Activated CD4-positive, alpha-beta T cell treated with anti-CD3 and anti-CD28 coated beads, Interleukin-2, amount 10 ng/mL, durations not matched to agents 24 days and 14 days (primary cell): ENCODE results near the gene ZNF787. TPM values are rescaled to one million over a fixed set of nuclear protein-coding genes. Genes with fewer than 3 reads are reported as not detected.
"Not testable (repeated sequence)": the region's sequence is repeated elsewhere in the genome, so short reads cannot be mapped to it uniquely, and the experiment has no call there.

Experiments
- DNase-seq: peaks from one replicate; pipeline ENCODE4 v3.0.0; 2022
- H3K27ac Mint-ChIP-seq: one replicate; pipeline ENCODE4 v1.8.0; 2022; ENCODE audit warnings: mild to moderate bottlenecking, mixed read lengths
- H3K27me3 Mint-ChIP-seq: one replicate; pipeline ENCODE4 v1.8.0; 2022; ENCODE audit warnings: mixed read lengths
- H3K36me3 Mint-ChIP-seq: one replicate; pipeline ENCODE4 v1.8.0; 2022; ENCODE audit warnings: low read depth, mild to moderate bottlenecking, mixed read lengths
- H3K4me1 Mint-ChIP-seq: one replicate; pipeline ENCODE4 v1.8.0; 2021; ENCODE audit warnings: mixed read lengths
- H3K4me3 Mint-ChIP-seq: one replicate; pipeline ENCODE4 v1.8.0; 2022; ENCODE audit warnings: mild to moderate bottlenecking, moderate library complexity, mixed read lengths
- H3K9me3 Mint-ChIP-seq: one replicate; pipeline ENCODE4 v1.8.0; 2021; ENCODE audit warnings: mixed read lengths
- intact Hi-C: fragments of 100-400 bp; cut with micrococcal nuclease; formaldehyde crosslinking; loops from one replicate; pipeline ENCODE4 v1.15.1; 2023
- total RNA-seq: library from RNA; stranded (reverse); gene quantifications from 2 replicates; pipeline ENCODE4 v1.2.3, GENCODE V29; 2022

Gene ZNF787
- total RNA-seq, 1 donor from 2014 or later = 36.4 TPM

DNA sequence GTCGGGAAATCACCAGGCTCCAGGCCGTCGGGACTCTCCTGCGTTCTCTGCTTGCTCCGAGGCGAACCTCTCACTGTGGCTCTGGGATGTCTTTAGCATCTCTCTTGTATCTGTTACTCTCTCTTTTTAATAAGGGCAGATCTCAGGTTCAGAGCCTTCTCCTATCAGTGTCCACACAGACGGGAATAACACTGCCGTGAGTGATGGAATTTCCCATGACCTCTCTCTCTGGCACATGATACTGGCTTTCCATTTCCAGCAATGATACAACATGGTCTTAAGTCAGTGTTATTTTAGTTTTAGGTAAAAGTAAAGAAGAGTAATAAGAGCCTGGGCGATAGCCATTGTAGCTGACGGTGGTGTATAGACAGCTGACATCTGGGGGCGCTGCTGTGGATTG, 29.3 kb upstream of the ZNF787 start:
- H3K4me3 Mint-ChIP-seq = no peak overlapping the region
- peaks cover 37% of the 10 kb centered on the region for H3K36me3 Mint-ChIP-seq
- no peaks in the 10 kb centered on the region for H3K27me3 Mint-ChIP-seq
- DNase-seq = no peak
- H3K4me1 Mint-ChIP-seq = peaks cover 11% of the 10 kb centered on the region
- H3K9me3 Mint-ChIP-seq = no peaks in the 10 kb centered on the region
- intact Hi-C loops = no loop called here
- no peak overlapping the region for H3K27ac Mint-ChIP-seq

- no peak overlapping the region for H3K27ac Mint-ChIP-seq
- peaks cover 34% of the 10 kb centered on the region for H3K36me3 Mint-ChIP-seq
- peaks cover 11% of the 10 kb centered on the region for H3K4me1 Mint-ChIP-seq
- DNase-seq = no peak
- no peaks in the 10 kb centered on the region for H3K9me3 Mint-ChIP-seq
- H3K27me3 Mint-ChIP-seq = no peaks in the 10 kb centered on the region
- intact Hi-C loops = no loop called here
- no peak overlapping the region for H3K4me3 Mint-ChIP-seq
Observed at GRCh38 chr19:56149656-56150038, 28.6 kb upstream of the ZNF787 start.

GRCh38 chr19:56148955-56149655, 28.0 kb upstream of the ZNF787 start:
- DNase-seq, H3K4me3 Mint-ChIP-seq, intact Hi-C loops, H3K9me3 Mint-ChIP-seq, H3K27ac Mint-ChIP-seq, H3K27me3 Mint-ChIP-seq: not testable (repeated sequence)
- H3K4me1 Mint-ChIP-seq = peaks cover 15% of the 10 kb centered on the region
- peaks cover 33% of the 10 kb centered on the region for H3K36me3 Mint-ChIP-seq

DNA sequence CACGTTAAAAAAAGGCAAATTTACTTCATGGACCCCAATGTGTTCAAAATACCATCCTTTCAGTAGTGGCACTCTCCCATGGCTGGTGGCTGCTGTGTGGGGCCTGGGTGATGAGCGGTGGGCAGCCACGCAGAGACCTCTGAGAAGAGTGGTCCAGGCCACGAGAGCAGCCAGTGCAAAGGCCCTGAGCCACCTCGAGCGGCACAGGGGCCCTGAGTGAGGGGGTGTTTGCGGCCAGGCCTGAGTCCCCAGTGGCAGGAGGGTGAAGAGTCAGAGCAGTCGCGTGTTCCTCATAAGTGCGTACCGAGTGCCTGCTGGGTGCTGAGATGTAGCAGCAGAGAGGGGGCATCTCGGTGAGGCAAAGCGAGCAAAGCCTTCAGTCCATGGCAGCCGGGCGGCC, 27.0 kb upstream of the ZNF787 start:
- intact Hi-C loops = no loop called here
- Mint-ChIP-seq H3K27me3 (no peaks in the 10 kb centered on the region), H3K9me3 (no peaks in the 10 kb centered on the region), H3K4me3 (no peak overlapping the region), H3K4me1 (peaks cover 13% of the 10 kb centered on the region), H3K36me3 (peaks cover 25% of the 10 kb centered on the region), H3K27ac (no peak overlapping the region)
- no peak for DNase-seq

DNA sequence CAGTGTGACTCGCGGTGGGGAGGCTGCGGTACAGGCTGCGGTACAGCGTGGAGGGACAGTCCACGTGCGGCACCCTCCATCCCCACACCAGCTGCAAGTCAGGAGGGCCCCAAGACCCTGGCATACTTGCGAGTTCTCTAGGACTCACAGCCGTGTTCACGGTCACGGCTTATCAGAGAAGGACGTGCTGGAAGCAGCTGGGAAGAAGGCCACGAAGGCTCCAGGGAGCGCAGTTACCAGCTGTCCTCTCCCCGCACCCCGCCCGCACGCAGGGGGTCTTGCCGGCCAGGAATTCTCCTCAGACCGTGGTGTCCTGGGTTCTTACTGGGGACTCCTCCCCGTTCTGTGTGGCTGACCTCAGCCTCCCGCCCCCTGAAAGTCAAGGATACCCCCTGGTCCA, 26.2 kb upstream of the ZNF787 start:
- no peak for DNase-seq
- Mint-ChIP-seq H3K4me1 (peaks cover 16% of the 10 kb centered on the region), H3K4me3 (no peak overlapping the region), H3K27me3 (no peaks in the 10 kb centered on the region), H3K27ac (no peak overlapping the region), H3K9me3 (no peaks in the 10 kb centered on the region), H3K36me3 (peaks cover 23% of the 10 kb centered on the region)
- intact Hi-C loops = no loop called here

- no peak overlapping the region for H3K27ac Mint-ChIP-seq
- peaks cover 19% of the 10 kb centered on the region for H3K4me1 Mint-ChIP-seq
- H3K9me3 Mint-ChIP-seq = no peaks in the 10 kb centered on the region
- H3K27me3 Mint-ChIP-seq = no peaks in the 10 kb centered on the region
- no peak for DNase-seq
- no peak overlapping the region for H3K4me3 Mint-ChIP-seq
- intact Hi-C loops = no loop called here
- H3K36me3 Mint-ChIP-seq = peaks cover 23% of the 10 kb centered on the region
Observed at GRCh38 chr19:56146904-56147303, 25.8 kb upstream of the ZNF787 start.

DNA sequence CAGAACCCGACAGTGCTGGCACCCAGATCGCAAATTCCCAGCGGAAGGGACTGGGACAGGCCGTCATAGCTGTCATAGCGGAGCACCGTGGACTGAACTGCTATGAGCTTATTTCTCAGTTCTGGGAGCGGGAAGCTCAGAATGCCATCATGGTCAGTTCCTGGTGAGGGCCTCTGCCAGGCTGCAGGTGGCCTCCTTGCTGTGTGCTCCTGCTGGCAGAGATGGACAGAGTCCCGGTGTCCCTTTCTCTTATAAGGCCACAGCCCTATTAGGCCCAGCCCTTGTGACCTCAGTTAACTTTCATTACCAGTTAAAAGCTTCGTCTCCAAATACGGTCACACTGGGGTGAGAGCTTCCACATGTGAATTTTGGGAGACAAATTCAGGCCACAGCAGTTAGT, 24.6 kb upstream of the ZNF787 start:
- intact Hi-C loops = no loop called here
- peaks cover 26% of the 10 kb centered on the region for H3K36me3 Mint-ChIP-seq
- H3K27me3 Mint-ChIP-seq = peaks cover 3% of the 10 kb centered on the region
- DNase-seq = no peak
- peaks cover 23% of the 10 kb centered on the region for H3K4me1 Mint-ChIP-seq
- H3K4me3 Mint-ChIP-seq = no peak overlapping the region
- no peak overlapping the region for H3K27ac Mint-ChIP-seq
- no peaks in the 10 kb centered on the region for H3K9me3 Mint-ChIP-seq

DNA sequence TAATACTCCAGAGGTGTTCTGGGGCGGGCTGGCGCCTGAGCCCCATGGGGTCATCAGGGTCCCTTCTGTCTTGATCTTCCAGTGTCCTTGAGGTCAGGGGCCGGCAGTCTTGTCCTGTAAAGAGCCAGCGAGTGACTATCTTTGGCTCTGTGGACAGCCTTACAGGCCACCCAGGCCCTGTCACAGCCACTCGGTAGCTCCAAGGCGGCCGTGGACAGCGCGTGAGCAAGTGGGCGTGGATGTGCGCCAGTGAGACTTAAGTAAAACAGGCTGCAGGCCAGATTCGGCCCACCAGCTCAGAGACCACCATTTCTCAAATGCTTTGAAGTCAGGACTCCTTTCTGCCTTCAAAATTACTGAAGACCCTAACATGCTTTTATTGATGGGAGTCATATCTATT, 23.7 kb upstream of the ZNF787 start:
- Mint-ChIP-seq H3K27ac (no peak overlapping the region), H3K36me3 (peaks cover 20% of the 10 kb centered on the region), H3K27me3 (peaks cover 4% of the 10 kb centered on the region), H3K9me3 (no peaks in the 10 kb centered on the region), H3K4me1 (peaks cover 31% of the 10 kb centered on the region), H3K4me3 (no peak overlapping the region)
- no peak for DNase-seq
- intact Hi-C loops = loop anchor here (5.0 kb wide), 2 partner anchors 493 to 1217 kb away; partner anchors contain the start of genes TRAPPC2B and ZNF547

DNA sequence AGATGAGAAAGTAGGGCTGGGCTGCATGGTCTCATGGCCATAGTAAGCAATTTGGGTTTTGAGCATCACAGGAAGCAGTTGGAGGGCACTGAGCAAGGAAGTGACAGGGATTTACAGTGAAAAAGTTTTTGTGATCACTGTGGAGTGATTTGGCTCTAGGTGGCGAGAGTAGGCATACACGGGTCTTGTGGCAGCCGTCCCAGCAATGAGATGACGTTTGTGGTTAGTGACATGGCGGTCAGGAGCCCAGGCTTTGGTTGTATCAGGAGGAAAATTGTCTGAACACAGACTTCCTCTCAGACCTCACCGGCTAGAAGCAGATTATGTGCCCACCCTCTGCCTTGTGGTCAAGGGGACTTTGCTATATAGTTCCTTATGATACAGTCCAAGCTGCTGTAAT, 23.3 kb upstream of the ZNF787 start:
- H3K36me3 Mint-ChIP-seq = peaks cover 16% of the 10 kb centered on the region
- no peaks in the 10 kb centered on the region for H3K9me3 Mint-ChIP-seq
- H3K27me3 Mint-ChIP-seq = peaks cover 4% of the 10 kb centered on the region
- H3K27ac Mint-ChIP-seq = no peak overlapping the region
- intact Hi-C loops = loop anchor here (5.0 kb wide), 2 partner anchors 492 to 1218 kb away; partner anchors contain the start of genes TRAPPC2B and ZNF547
- peaks cover 34% of the 10 kb centered on the region for H3K4me1 Mint-ChIP-seq
- DNase-seq = no peak
- H3K4me3 Mint-ChIP-seq = no peak overlapping the region

DNA sequence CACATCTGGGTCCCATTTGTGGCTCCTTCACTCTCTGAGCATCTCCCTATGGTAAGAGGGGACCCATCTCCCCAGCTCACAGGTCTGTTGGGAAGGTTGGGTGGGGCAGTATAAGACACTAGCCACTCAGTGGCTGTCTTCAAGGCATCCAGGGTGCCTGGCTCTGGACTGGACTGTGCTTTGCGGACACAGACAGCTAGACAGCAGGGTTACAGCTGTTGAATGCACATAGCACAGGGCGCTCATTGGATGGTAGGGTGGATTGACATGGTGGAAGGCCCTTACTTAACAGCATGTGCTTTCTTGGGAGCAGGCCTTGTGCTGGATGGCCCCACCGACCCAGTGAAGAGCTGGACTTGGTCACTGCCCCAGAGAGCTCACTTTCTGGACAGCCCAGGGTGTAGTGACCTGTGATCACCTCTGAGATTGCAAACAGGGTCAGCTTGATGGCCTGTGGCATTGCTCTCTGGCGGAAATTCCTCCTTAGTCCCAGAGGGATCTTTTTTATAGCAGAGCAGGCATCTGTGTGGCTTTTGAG, 21.9 kb upstream of the ZNF787 start:
- H3K4me3 Mint-ChIP-seq = peak overlapping the region; percentile 41
- no peaks in the 10 kb centered on the region for H3K9me3 Mint-ChIP-seq
- H3K36me3 Mint-ChIP-seq = peaks cover 8% of the 10 kb centered on the region
- DNase-seq = no peak
- H3K27me3 Mint-ChIP-seq = peaks cover 4% of the 10 kb centered on the region
- H3K27ac Mint-ChIP-seq = no peak overlapping the region
- H3K4me1 Mint-ChIP-seq = peaks cover 36% of the 10 kb centered on the region
- intact Hi-C loops = loop anchor here (5.0 kb wide), 2 partner anchors 491 to 1219 kb away; partner anchors contain the start of genes TRAPPC2B and ZNF547

DNA sequence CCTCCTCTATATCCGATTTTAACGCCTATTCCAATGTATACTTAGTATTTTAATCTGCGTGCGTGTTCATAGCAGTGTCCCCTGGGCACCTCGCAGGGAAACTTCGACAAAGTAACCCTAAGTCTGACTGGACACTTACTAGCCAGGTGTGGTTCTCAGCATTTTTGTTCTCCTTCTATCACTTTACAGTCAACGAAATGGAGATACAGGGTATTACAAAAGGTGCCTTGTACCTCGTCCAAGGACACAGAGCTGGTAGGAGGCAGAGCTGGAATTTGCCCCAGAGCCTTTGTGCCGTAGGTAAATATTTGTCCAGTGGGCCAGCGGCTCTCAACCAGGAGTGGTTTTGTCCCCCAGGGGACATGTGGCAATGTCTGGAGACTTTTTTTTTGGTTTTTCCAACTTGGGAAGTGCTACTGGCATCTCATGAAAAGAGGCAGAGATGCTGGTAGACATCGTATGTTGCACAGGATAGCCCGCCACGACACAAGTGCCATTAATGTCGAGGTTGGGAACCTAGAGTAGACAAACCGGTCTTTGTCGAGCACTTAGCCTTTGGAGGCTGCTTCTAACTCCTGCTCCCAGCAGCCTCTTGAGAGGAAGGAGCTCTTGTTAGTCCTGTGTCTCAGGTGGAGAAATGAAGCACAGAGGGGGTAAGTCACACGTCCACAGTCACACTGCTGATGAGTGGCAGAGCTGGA, 21.1 kb upstream of the ZNF787 start:
- H3K27me3 Mint-ChIP-seq = peaks cover 4% of the 10 kb centered on the region
- peaks cover 36% of the 10 kb centered on the region for H3K4me1 Mint-ChIP-seq
- H3K4me3 Mint-ChIP-seq = peak overlapping the region; percentile 94
- intact Hi-C loops = loop anchor here (5.0 kb wide), 2 partner anchors 490 to 1220 kb away; partner anchors contain the start of genes TRAPPC2B and ZNF547
- H3K27ac Mint-ChIP-seq = peak overlapping the region; percentile 85
- no peak for DNase-seq
- peaks cover 3% of the 10 kb centered on the region for H3K36me3 Mint-ChIP-seq
- no peaks in the 10 kb centered on the region for H3K9me3 Mint-ChIP-seq

- Mint-ChIP-seq H3K9me3 (no peaks in the 10 kb centered on the region), H3K36me3 (peaks cover 3% of the 10 kb centered on the region), H3K4me1 (peaks cover 36% of the 10 kb centered on the region), H3K27ac (peak overlapping the region; percentile 91), H3K4me3 (peak overlapping the region; percentile 94), H3K27me3 (peaks cover 4% of the 10 kb centered on the region)
- intact Hi-C loops = loop anchor here (1.0 to 5.0 kb wide), 6 partner anchors 20 to 1221 kb away; partner anchors contain the start of genes EPN1, PPP1R12C, TRAPPC2B and ZNF547
- peak; percentile 82 for DNase-seq
Observed at GRCh38 chr19:56141417-56141993, 20.4 kb upstream of the ZNF787 start.

- Mint-ChIP-seq H3K4me1 (peaks cover 36% of the 10 kb centered on the region), H3K36me3 (peaks cover 3% of the 10 kb centered on the region), H3K27me3 (peaks cover 4% of the 10 kb centered on the region), H3K4me3 (peak within 1 kb of the TSS; percentile 94), H3K9me3 (no peaks in the 10 kb centered on the region), H3K27ac (peak within 1 kb of the TSS; percentile 91)
- intact Hi-C loops = loop anchor here (1.0 to 5.0 kb wide), 6 partner anchors 19 to 1222 kb away; partner anchors contain the start of genes EPN1, PPP1R12C, TRAPPC2B and ZNF547
- DNase-seq = peak; percentile 100
Observed at GRCh38 chr19:56140583-56141416, 19.7 kb upstream of the ZNF787 start, which contains the start of gene ZNF444. ZNF444 (plus strand) TSS chr19:56141287; CDS start chr19:56146912, 5,625 bp downstream.
